WTC11 (cell line): ENCODE measurements around the gene EIF3A. TPM values are rescaled to one million over a fixed set of nuclear protein-coding genes. Genes with fewer than 3 reads are reported as not detected.

Experiments
- ATAC-seq: fragments of 200-7000 bp; cut with Tn5 transposase; 2 replicates; pipeline ENCODE4 v1.10.0; 2021; ENCODE audit warnings: mild to moderate bottlenecking, moderate library complexity
- CTCF ChIA-PET: fragments of 300-600 bp; sonication (Branson Sonifier 250); formaldehyde crosslinking; loops from one replicate; lab custom pipeline; 2021; ENCODE audit warnings: antibody characterized with exemption; lab: Charles Lee
- POLR2A ChIA-PET: fragments of 350-600 bp; sonication (Branson Sonifier 250); formaldehyde crosslinking; loops from one replicate; lab custom pipeline; 2021; ENCODE audit warnings: antibody characterized with exemption; lab: Charles Lee
- DNase-seq: peaks from one replicate; pipeline ENCODE4 v3.0.0; 2021; ENCODE audit warnings: low spot score
- H3K27ac Mint-ChIP-seq: 2 replicates; pipeline ENCODE4 v1.8.0; 2021; ENCODE audit warnings: mixed read lengths
- H3K27me3 Mint-ChIP-seq: 2 replicates; pipeline ENCODE4 v1.8.0; 2021; ENCODE audit warnings: low read depth, mild to moderate bottlenecking, moderate library complexity, mixed read lengths
- H3K36me3 Mint-ChIP-seq: 2 replicates; pipeline ENCODE4 v1.8.0; 2021; ENCODE audit warnings: mixed read lengths
- H3K4me1 Mint-ChIP-seq: 2 replicates; pipeline ENCODE4 v1.8.0; 2022; ENCODE audit warnings: mixed read lengths
- H3K4me3 Mint-ChIP-seq: 2 replicates; pipeline ENCODE4 v1.8.0; 2021; ENCODE audit warnings: mild to moderate bottlenecking, moderate library complexity, mixed read lengths
- H3K9me3 Mint-ChIP-seq: 2 replicates; pipeline ENCODE4 v1.8.0; 2021; ENCODE audit warnings: mixed read lengths
- AR ChIP-seq: fragments of 250-450 bp; sonication (Bioruptor Pico); IDR thresholded peaks from 2 replicates; pipeline ENCODE4 v1.9.0; 2021; ENCODE audit warnings: mild to moderate bottlenecking
- ARID4B ChIP-seq: sonication (generic); formaldehyde crosslinking; IDR thresholded peaks from 2 replicates; pipeline ENCODE4 v1.8.0; 2023; ENCODE audit warnings: missing genetic modification reagents, mild to moderate bottlenecking, borderline replicate concordance
- E2F4 ChIP-seq: sonication (generic); formaldehyde crosslinking; IDR thresholded peaks from 2 replicates; pipeline ENCODE4 v1.8.1; 2022; ENCODE audit warnings: low read depth, mild to moderate bottlenecking, moderate library complexity, missing genetic modification reagents, borderline replicate concordance
- ESRRA ChIP-seq: sonication (generic); formaldehyde crosslinking; IDR thresholded peaks from 2 replicates; pipeline ENCODE4 v1.8.1; 2022; ENCODE audit warnings: mild to moderate bottlenecking, missing genetic modification reagents, borderline replicate concordance
- FOXP4 ChIP-seq: sonication (generic); formaldehyde crosslinking; IDR thresholded peaks from 2 replicates; pipeline ENCODE4 v1.8.0; 2022; ENCODE audit warnings: mild to moderate bottlenecking, missing genetic modification reagents
- GTF2I ChIP-seq: fragments of 250-450 bp; sonication (Bioruptor Pico); conservative IDR thresholded peaks from 2 replicates; pipeline ENCODE4 v1.4.0; 2021; ENCODE audit warnings: mild to moderate bottlenecking
- MAX ChIP-seq: sonication (generic); formaldehyde crosslinking; IDR thresholded peaks from 2 replicates; pipeline ENCODE4 v1.8.0; 2022; ENCODE audit warnings: mild to moderate bottlenecking, missing genetic modification reagents
- MXD4 ChIP-seq: fragments of 250-450 bp; sonication (Bioruptor Pico); IDR thresholded peaks from 2 replicates; pipeline ENCODE4 v1.8.0; 2021; ENCODE audit warnings: mild to moderate bottlenecking, moderate library complexity, borderline replicate concordance
- OVOL2 ChIP-seq: fragments of 250-450 bp; sonication (Bioruptor Pico); IDR thresholded peaks from 2 replicates; pipeline ENCODE4 v1.9.0; 2021; ENCODE audit warnings: mild to moderate bottlenecking, borderline replicate concordance
- TP53 ChIP-seq: sonication (generic); formaldehyde crosslinking; IDR thresholded peaks from 2 replicates; pipeline ENCODE4 v1.8.1; 2023; ENCODE audit warnings: mild to moderate bottlenecking, missing genetic modification reagents
- USF2 ChIP-seq: sonication (generic); formaldehyde crosslinking; IDR thresholded peaks from 2 replicates; pipeline ENCODE4 v1.8.1; 2023; ENCODE audit warnings: mild to moderate bottlenecking, missing genetic modification reagents, moderate library complexity
- ZBTB43 ChIP-seq: sonication (generic); formaldehyde crosslinking; IDR thresholded peaks from 2 replicates; pipeline ENCODE4 v1.8.1; 2023; ENCODE audit warnings: mild to moderate bottlenecking, missing genetic modification reagents
- ZMAT4 ChIP-seq: fragments of 250-450 bp; sonication (Bioruptor Pico); IDR thresholded peaks from 2 replicates; pipeline ENCODE4 v1.9.0; 2021; ENCODE audit warnings: mild to moderate bottlenecking
- ZNF396 ChIP-seq: fragments of 250-450 bp; sonication (Bioruptor Pico); IDR thresholded peaks from 2 replicates; pipeline ENCODE4 v1.8.0; 2021; ENCODE audit warnings: mild to moderate bottlenecking, moderate library complexity, borderline replicate concordance
- total RNA-seq: library from RNA; stranded (reverse); gene quantifications from 3 replicates; pipeline ENCODE4 v1.2.3, GENCODE V29; 2021

The EIF3A gene
- total RNA-seq, 1 experiment from 2014 or later, result 213 TPM

- no peak for ATAC-seq
- ChIA-PET POLR2A (interaction anchor here (1.1 kb wide), 1 partner anchor 71 kb away, joined by 3 read pairs; no protein-coding TSS in a partner anchor), CTCF (no interaction called here)
- H3K4me3 Mint-ChIP-seq, result no peak overlapping the region
- no peak for DNase-seq
- H3K9me3 Mint-ChIP-seq, result no peaks in the 10 kb centered on the region
- peaks cover 6% of the 10 kb centered on the region for H3K4me1 Mint-ChIP-seq
- TF ChIP-seq ESRRA (CRISPR knock-in tag) (no peak), FOXP4 (no peak), GTF2I (no peak), ZBTB43 (CRISPR knock-in tag) (no peak), TP53 (CRISPR knock-in tag) (no peak), AR (no peak), MAX (no peak), ZNF396 (CRISPR knock-in tag) (no peak), USF2 (no peak), MXD4 (CRISPR knock-in tag) (no peak), OVOL2 (CRISPR knock-in tag) (no peak), ZMAT4 (CRISPR knock-in tag) (no peak), E2F4 (CRISPR knock-in tag) (no peak), ARID4B (CRISPR knock-in tag) (no peak)
- peaks cover 3% of the 10 kb centered on the region; the same call in 1 of the 2 replicates for H3K27me3 Mint-ChIP-seq
- no peak overlapping the region for H3K27ac Mint-ChIP-seq
- H3K36me3 Mint-ChIP-seq, result no peaks in the 10 kb centered on the region
These were observed 20.0 kb upstream of the EIF3A start for GRCh38 chr10:119100434-119101238.
